Trophoblast cell (in vitro differentiated cells and primary cell): Measurements from ENCODE around the gene EBNA1BP2.

ENCODE experiments used
- DNase-seq, 2 donors: peaks; one replicate each; pipeline ENCODE4 v3.0.0-alpha.2; 2016
- H2AFZ ChIP-seq: 2 replicates; pipeline ENCODE4 v1.6.1; 2013; ENCODE audit warnings: low read length, moderate library complexity, mild to moderate bottlenecking; ENCODE audit not compliant: insufficient read depth, poor library complexity
- H2AK5ac ChIP-seq: 2 replicates; pipeline ENCODE4 v1.6.1; 2013; ENCODE audit warnings: mild to moderate bottlenecking, low read length
- H2BK120ac ChIP-seq: 2 replicates; pipeline ENCODE4 v1.6.1; 2013; ENCODE audit warnings: low read length, mild to moderate bottlenecking, moderate library complexity; ENCODE audit not compliant: insufficient read depth, poor library complexity
- H2BK12ac ChIP-seq: 2 replicates; pipeline ENCODE4 v1.6.1; 2013; ENCODE audit warnings: mild to moderate bottlenecking, low read length, moderate library complexity
- H2BK5ac ChIP-seq: 2 replicates; pipeline ENCODE4 v1.6.1; 2013; ENCODE audit warnings: low read length, low read depth, moderate library complexity, mild to moderate bottlenecking; ENCODE audit not compliant: poor library complexity
- H3K14ac ChIP-seq: 2 replicates; pipeline ENCODE4 v1.6.1; 2013; ENCODE audit warnings: mild to moderate bottlenecking, low read length
- H3K18ac ChIP-seq: 2 replicates; pipeline ENCODE4 v1.6.1; 2013; ENCODE audit warnings: mild to moderate bottlenecking, low read length
- H3K23ac ChIP-seq: 2 replicates; pipeline ENCODE4 v1.6.1; 2013; ENCODE audit warnings: low read length
- H3K27ac ChIP-seq: 2 replicates; pipeline ENCODE4 v1.5.1; 2013; ENCODE audit warnings: low read depth, mild to moderate bottlenecking, inconsistent platforms, low read length, moderate library complexity
- H3K27me3 ChIP-seq: 2 replicates; pipeline ENCODE4 v1.6.1; 2013; ENCODE audit warnings: inconsistent platforms, mild to moderate bottlenecking, low read length, moderate library complexity; ENCODE audit not compliant: insufficient read depth
- H3K36me3 ChIP-seq, 2 experiments: 1 replicate in 1 of 2; 2 replicates in 1 of 2; pipeline ENCODE4 v1.6.1; 2013; ENCODE audit warnings: low read length in 2 of 2, mild to moderate bottlenecking in 2 of 2, moderate library complexity in 1 of 2; ENCODE audit not compliant: insufficient read depth in 2 of 2, control insufficient read depth in 1 of 2
- H3K4ac ChIP-seq: 2 replicates; pipeline ENCODE4 v1.6.1; 2013; ENCODE audit warnings: low read depth, mild to moderate bottlenecking, low read length, moderate library complexity
- H3K4me1 ChIP-seq, 2 experiments: 1 replicate in 1 of 2; 2 replicates in 1 of 2; pipeline ENCODE4 v1.6.1; 2013; ENCODE audit warnings: low read length in 2 of 2, mild to moderate bottlenecking in 2 of 2, moderate library complexity in 1 of 2; ENCODE audit not compliant: insufficient read depth in 2 of 2, control insufficient read depth in 1 of 2
- H3K4me2 ChIP-seq: 2 replicates; pipeline ENCODE4 v1.6.1; 2013; ENCODE audit warnings: inconsistent platforms, mild to moderate bottlenecking, low read length, moderate library complexity
- H3K4me3 ChIP-seq: 2 replicates; pipeline ENCODE4 v1.5.1; 2013; ENCODE audit warnings: mild to moderate bottlenecking, low read depth, low read length, inconsistent platforms
- H3K79me1 ChIP-seq: one replicate; pipeline ENCODE4 v1.6.1; 2013; ENCODE audit warnings: low read length
- H3K79me2 ChIP-seq: 2 replicates; pipeline ENCODE4 v1.6.1; 2013; ENCODE audit warnings: low read length, mild to moderate bottlenecking; ENCODE audit not compliant: control insufficient read depth, insufficient read depth, poor library complexity
- H3K9ac ChIP-seq: 2 replicates; pipeline ENCODE4 v1.6.1; 2013; ENCODE audit warnings: mild to moderate bottlenecking, low read length
- H3K9me3 ChIP-seq: 2 replicates; pipeline ENCODE4 v1.6.1; 2013; ENCODE audit warnings: low read depth, mild to moderate bottlenecking, control low read depth, inconsistent platforms, low read length; ENCODE audit not compliant: insufficient read depth
- H4K12ac ChIP-seq: 2 replicates; pipeline ENCODE4 v1.6.1; 2013; ENCODE audit warnings: low read depth, mild to moderate bottlenecking, low read length, moderate library complexity
- H4K8ac ChIP-seq: 2 replicates; pipeline ENCODE4 v1.6.1; 2013; ENCODE audit warnings: low read depth, mild to moderate bottlenecking, low read length, moderate library complexity
- H4K91ac ChIP-seq: one replicate; pipeline ENCODE4 v1.6.1; 2013; ENCODE audit warnings: low read depth, mild to moderate bottlenecking, low read length, moderate library complexity
- WGBS: extraction: QIAGEN DNeasy Blood & Tissue Kit; methylation state at CpG from one replicate; pipeline ENCODE4 v1.1.7; 2013; ENCODE audit warnings: missing lambda C conversion rate; ENCODE audit not compliant: insufficient read length, insufficient coverage; ENCODE audit errors: extremely low coverage; 5-methylcytosine and 5-hydroxymethylcytosine counted together

EBNA1BP2 gene

DNA sequence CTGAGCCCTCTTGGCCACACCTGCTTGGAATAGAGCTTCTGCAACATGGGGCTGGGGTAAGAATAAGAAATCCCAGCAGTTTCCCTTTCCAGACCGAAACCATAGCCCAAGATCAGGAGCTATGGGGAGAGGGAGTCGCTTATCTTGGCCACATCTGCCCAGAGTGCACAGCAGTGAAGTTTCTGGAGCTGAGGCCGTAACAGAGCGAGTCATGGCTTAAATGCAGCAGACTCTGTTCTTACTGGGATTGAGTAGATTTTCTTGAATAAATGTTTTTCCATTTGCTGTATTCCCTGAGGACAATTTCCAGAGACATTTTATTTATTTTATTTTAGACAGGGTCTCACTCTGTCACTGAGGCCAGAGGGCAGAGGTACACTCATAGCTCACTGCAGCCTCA is 33.6 kb upstream of the EBNA1BP2 start:
- Histone ChIP-seq H3K9ac (no peak overlapping the region), H4K91ac (peak overlapping the region; percentile 77), H3K79me2 (peaks cover 5% of the 10 kb centered on the region), H2BK5ac (peak overlapping the region; percentile 77), H2BK120ac (peak overlapping the region; percentile 86), H3K4me1 (peaks cover 24 to 27% of the 10 kb centered on the region in 2 experiments), H3K23ac (no peak overlapping the region), H3K27ac (peak overlapping the region; percentile 93), H3K4me2 (no peak overlapping the region), H4K12ac (no peak overlapping the region), H2AK5ac (peak overlapping the region; percentile 5), H3K79me1 (peaks cover 28% of the 10 kb centered on the region), H3K14ac (peak overlapping the region; percentile 91), H4K8ac (peak overlapping the region; percentile 63), H3K36me3 (no peaks in the 10 kb centered on the region), H3K9me3 (peaks cover 2% of the 10 kb centered on the region), H3K4me3 (no peak overlapping the region), H2BK12ac (peak overlapping the region; percentile 93), H2AFZ (peak overlapping the region; percentile 37), H3K4ac (peak overlapping the region; percentile 16), H3K18ac (peak overlapping the region; percentile 60), H3K27me3 (no peaks in the 10 kb centered on the region)
- DNase-seq = peak in 1 of 2 donors; percentile 9
- WGBS = no CpG with 5 or more reads among the region's 4 CpGs

GRCh38 chr1:43204394-43204793 is 32.3 kb upstream of the EBNA1BP2 start:
- H3K27ac ChIP-seq = no peak overlapping the region
- H3K79me1 ChIP-seq = peaks cover 28% of the 10 kb centered on the region
- DNase-seq = no peak
- H3K79me2 ChIP-seq = peaks cover 5% of the 10 kb centered on the region
- H2AK5ac ChIP-seq = no peak overlapping the region
- H3K18ac ChIP-seq = no peak overlapping the region
- no CpG with 5 or more reads among the region's 1 CpG for WGBS
- peaks cover 24 to 29% of the 10 kb centered on the region in 2 experiments for H3K4me1 ChIP-seq
- no peak overlapping the region for H3K14ac ChIP-seq
- H3K4me3 ChIP-seq = no peak overlapping the region
- H3K27me3 ChIP-seq = no peaks in the 10 kb centered on the region
- H3K36me3 ChIP-seq = no peaks in the 10 kb centered on the region
- no peak overlapping the region for H2AFZ ChIP-seq
- peak overlapping the region; percentile 85 for H4K91ac ChIP-seq
- H2BK120ac ChIP-seq = peak overlapping the region; percentile 64
- no peak overlapping the region for H4K8ac ChIP-seq
- no peak overlapping the region for H4K12ac ChIP-seq
- H3K4me2 ChIP-seq = no peak overlapping the region
- no peak overlapping the region for H3K23ac ChIP-seq
- H3K9me3 ChIP-seq = peaks cover 2% of the 10 kb centered on the region
- peak overlapping the region; percentile 96 for H2BK12ac ChIP-seq
- no peak overlapping the region for H2BK5ac ChIP-seq
- no peak overlapping the region for H3K9ac ChIP-seq
- no peak overlapping the region for H3K4ac ChIP-seq

DNA sequence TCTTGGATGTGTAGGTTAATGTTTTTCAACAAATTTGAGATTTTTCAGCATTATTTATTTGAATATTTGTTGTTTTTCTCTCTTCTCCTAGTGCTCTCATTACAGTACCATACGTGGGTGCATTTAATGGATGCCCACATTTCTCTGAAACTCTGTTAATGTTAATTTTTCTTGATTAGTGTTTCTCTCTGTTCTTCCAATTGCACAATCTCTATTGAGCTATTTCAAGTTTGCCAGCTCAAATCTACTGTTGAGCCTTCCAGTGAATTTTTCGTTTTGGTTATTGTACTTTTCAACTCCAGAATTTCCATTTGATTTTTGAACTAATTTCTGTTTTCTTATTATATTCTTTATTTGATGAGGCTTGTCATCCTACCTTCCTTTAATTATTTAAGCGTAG is 31.8 kb upstream of the EBNA1BP2 start:
- Histone ChIP-seq H4K8ac (no peak overlapping the region), H3K27me3 (no peaks in the 10 kb centered on the region), H3K4me2 (no peak overlapping the region), H3K9me3 (peaks cover 2% of the 10 kb centered on the region), H3K79me1 (peaks cover 28% of the 10 kb centered on the region), H3K18ac (no peak overlapping the region), H3K23ac (no peak overlapping the region), H3K4me3 (no peak overlapping the region), H2BK120ac (no peak overlapping the region), H3K14ac (no peak overlapping the region), H4K91ac (no peak overlapping the region), H3K4ac (no peak overlapping the region), H2AK5ac (no peak overlapping the region), H3K27ac (no peak overlapping the region), H2AFZ (no peak overlapping the region), H3K36me3 (no peaks in the 10 kb centered on the region), H2BK12ac (no peak overlapping the region), H4K12ac (no peak overlapping the region), H3K4me1 (peaks cover 24 to 29% of the 10 kb centered on the region in 2 experiments), H3K79me2 (peaks cover 5% of the 10 kb centered on the region), H3K9ac (no peak overlapping the region), H2BK5ac (no peak overlapping the region)
- DNase-seq = no peak
- WGBS = no CpG with 5 or more reads among the region's 3 CpGs

GRCh38 chr1:43199093-43199726 is 27.1 kb upstream of the EBNA1BP2 start:
- Histone ChIP-seq H3K4me2 (no peak overlapping the region), H4K12ac (no peak overlapping the region), H3K4ac (no peak overlapping the region), H4K91ac (no peak overlapping the region), H2AFZ (no peak overlapping the region), H3K4me3 (no peak overlapping the region), H2BK12ac (no peak overlapping the region), H3K27ac (no peak overlapping the region), H3K23ac (no peak overlapping the region), H3K18ac (no peak overlapping the region), H3K27me3 (no peaks in the 10 kb centered on the region), H3K79me2 (no peaks in the 10 kb centered on the region), H2BK5ac (no peak overlapping the region), H3K9me3 (no peaks in the 10 kb centered on the region), H2BK120ac (no peak overlapping the region), H2AK5ac (no peak overlapping the region), H3K14ac (no peak overlapping the region), H3K9ac (no peak overlapping the region), H3K4me1 (peaks cover 2 to 4% of the 10 kb centered on the region in 2 experiments), H3K79me1 (no peaks in the 10 kb centered on the region), H4K8ac (no peak overlapping the region), H3K36me3 (no peaks in the 10 kb centered on the region)
- WGBS = no CpG with 5 or more reads among the region's 8 CpGs
- DNase-seq = no peak
